NCI-H1105 (cell line): ENCODE data around the gene HACE1.
"Not testable (repeated sequence)": the region's sequence is repeated elsewhere in the genome, so short reads cannot be mapped to it uniquely, and the experiment has no call there.

Experiments
- DNase-seq: peaks from one replicate; lab custom pipeline; 2025; lab: John Stamatoyannopoulos, UW

HACE1 gene

DNA sequence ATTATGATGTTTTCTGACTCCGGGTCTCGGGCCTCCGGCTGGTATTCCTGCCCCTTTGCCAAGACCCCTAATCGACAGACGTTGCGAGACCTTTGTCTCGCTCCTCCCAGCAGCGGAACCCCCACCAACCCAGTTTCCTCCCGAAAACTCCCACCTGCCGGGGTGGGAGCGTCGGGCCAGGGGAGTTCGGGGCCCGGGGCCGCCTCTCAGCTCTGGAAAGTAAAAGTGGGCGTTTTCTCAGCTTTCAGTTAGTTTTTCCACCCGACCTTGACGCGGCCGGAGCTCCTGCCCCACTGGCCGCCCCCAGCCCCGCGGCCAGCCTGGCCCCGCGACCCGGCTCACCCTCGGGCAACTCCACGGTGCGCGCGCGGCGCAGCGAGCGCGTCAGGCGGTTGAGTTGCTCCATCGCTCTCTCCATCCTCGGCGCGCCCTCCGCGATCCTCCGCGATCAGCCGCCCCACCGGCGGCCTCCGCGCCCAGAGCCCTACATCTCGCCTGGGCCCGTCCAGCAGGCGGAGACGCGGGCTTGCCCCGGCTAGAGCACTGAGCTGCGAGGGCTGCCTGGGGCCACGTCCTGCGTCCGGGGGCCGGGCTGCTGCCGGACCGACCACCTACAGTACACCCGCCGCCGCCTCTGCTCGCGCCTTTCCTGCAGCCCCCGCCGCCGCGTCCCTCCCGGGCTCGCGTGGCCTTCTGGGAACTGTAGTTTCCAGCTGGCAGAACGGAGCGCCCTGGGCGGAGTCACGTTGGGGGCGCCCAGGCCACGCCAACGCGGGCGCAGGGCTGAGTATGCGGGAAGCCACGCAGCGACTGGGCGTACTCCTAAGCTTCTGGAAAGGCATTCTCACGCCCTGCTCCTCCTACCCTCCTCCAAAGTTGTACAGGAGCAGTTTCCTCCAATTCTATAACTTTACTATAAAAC, at the start of gene HACE1:
TSS of gene HACE1 (minus strand) at position 695 of the 922 bp plus-strand sequence. CDS start at position 418, 277 bp downstream.
- peak; percentile 94 for DNase-seq

GRCh38 chr6:104908888-104909525, 49.3 kb upstream of the HACE1 start:
- DNase-seq: no peak

GRCh38 chr6:104908031-104908887, 48.5 kb upstream of the HACE1 start:
- no peak for DNase-seq

GRCh38 chr6:104898893-104899292, 39.2 kb upstream of the HACE1 start:
- not testable (repeated sequence) for DNase-seq

GRCh38 chr6:104896914-104897313, 37.2 kb upstream of the HACE1 start:
- no peak for DNase-seq

DNA sequence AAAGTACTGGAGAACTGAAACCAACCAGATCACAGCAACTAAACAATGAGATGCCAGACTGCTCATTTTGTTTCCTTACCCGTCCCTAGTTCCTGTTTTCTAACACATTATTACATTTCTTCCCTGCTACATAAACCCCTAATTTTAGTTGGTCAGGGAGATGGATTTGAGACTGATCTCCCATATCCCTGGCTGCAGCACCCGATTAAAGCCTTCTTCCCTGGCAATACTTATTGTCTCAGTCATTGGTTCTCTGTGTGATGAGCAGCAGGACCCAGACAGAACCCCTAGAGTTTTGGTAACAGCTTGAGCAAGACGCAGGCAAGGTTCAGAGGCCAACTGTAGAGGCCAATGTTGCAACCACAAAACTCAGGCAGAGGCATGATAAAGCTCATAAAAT, 28.3 kb upstream of the HACE1 start:
- DNase-seq: no peak

- no peak for DNase-seq
Measured at GRCh38 chr6:104887350-104887749, 27.6 kb upstream of the HACE1 start.

GRCh38 chr6:104885518-104886043, 25.9 kb upstream of the HACE1 start:
- no peak for DNase-seq

- DNase-seq: peak; percentile 26
Measured at GRCh38 chr6:104884867-104885517, 25.3 kb upstream of the HACE1 start.

DNA sequence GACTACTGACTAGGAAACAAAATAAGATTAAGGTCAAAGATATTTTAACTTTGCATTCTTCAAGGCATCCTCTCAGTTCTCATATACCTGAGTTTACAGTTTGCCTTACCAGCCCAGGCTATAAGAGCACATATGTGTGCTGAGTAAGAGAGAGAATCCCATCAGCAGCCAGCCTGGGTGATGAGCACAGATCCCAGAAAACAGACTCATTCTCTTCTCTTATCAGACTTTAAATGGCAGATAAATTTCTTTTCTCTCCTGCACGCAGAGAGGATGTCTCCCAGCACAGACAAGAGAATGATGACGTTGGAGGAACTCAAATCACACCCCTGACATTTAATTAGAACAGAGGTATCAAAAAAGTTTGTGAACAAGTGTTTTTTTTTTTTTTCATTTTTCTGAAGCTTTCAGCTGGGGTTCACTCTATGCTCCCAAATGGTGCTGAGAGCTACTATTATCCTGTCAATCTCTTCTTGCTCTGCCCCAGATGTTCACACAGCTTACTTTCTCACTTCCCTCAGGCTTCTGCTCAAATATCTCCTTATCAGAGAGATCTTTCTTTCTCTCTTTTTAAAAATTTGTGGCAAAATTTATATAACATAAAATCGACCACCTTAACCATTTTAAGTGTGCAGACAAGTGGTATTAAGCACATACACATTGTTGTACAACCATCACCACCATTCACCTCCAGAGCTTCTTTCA, 22.4 kb upstream of the HACE1 start:
- DNase-seq: no peak

DNA sequence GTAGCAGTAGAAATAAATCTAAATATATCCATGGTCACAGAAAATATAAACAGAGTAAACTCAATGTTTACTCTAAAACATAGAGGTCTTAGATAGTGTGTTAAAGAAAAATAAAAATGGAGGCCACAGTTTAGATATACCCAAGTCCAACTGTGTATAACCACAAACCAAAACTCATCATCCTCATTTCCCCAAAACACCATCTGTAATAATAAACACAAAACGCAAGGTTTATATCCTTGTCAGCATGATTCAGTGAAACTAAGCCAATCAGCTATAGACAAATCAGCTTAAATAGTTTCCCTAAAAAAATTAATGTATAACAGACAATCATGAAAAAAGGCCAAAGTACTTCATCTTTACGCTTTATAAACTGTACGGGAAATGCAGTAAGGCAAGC, 2.7 kb upstream of the HACE1 start:
- DNase-seq: no peak

DNA sequence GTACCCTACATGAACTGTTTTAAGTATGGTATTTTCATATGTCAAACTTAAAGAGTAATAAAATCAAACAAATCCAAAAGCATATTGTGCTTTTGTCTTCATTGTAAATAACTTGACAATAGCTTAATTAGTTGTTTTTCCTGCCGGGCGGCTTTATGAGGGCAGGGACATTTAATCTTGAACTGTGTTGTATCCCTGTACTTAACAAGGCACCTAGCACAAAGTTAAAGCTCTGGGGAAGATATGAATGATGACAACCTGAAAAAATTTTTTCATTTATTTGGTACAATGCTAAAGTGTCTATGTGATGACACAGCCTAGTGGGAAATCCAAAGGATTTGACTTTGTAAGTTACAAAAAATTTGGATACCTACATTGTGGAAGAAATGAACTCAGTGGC, 502 bp upstream of the HACE1 start:
- no peak for DNase-seq

DNA sequence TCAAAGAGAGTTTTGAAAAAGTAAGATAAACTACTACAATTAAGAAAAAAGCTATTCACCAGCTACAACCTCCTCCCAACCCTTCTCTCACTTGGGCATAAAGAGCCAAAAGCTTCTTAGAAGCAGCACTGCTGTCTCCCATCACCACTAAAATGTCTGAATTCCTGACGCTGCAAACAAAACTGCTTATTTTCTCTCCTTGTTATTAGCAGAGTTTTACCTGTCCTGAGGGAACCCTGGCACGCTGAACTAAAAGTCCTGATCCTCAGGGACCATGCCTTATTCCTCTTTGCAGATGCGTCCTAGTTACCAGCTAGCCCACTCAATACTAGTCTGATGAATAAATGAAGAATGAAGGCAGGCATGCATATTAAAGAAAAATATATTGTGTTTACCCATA, 1.1 kb downstream of the HACE1 start:
- DNase-seq: no peak

- no peak for DNase-seq
Measured at GRCh38 chr6:104855507-104855906, 4.2 kb downstream of the HACE1 start.

DNA sequence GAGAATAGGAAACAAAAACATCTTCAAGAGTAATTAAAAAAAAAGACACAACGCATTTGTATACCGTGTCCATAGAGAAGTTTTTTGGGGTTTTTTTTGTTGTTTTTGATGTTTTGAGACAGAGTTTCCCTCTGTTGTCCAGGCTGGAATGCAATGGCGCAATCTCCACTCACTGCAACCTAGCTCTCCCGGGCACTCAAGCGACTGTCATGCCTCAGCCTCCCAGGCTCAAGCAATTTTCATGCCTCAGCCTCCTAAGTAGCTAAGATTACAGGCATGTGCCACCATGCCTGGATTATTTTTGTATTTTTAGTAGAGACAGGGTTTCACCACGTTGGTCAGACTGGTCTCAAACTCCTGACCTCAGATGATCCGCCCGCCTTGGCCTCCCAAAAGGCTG, 12.0 kb downstream of the HACE1 start:
- not testable (repeated sequence) for DNase-seq

DNA sequence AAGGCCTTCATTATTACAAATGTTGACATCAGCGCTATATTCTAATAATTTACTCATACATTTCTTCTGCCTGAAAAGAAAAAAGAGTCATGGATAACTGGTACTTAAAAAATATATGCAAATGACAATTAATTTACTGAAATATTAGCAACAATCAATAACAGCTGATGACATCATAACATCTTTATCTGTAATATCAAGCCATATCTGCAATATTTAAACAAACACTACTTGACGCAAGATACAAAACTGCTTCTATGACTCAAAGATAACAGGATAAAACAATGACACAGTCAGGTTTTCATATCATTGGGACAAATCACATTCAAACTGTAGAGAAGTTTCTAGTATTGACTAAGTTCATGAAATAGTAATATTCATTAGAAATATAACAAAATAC, 16.5 kb downstream of the HACE1 start:
- no peak for DNase-seq

DNA sequence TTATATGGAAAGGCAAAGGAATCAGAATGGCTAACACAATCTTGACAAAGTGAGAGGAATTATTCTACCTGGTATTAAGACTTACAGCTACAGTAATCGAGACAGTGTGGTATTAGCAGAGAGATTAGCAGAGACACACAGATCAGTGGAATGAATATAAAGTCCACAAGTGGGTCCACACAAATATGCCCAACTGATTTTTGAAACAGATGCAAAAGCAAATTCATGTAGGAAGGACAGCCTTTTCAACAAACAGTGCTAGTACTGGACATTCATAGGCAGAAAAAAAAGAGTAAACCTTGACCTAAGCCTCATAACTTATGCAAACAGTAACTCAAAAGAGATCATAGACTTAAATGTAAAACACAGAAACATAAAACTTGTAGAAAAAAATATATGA, 22.6 kb downstream of the HACE1 start:
- no peak for DNase-seq

- DNase-seq: not testable (repeated sequence)
Measured at GRCh38 chr6:104836479-104837020, 23.2 kb downstream of the HACE1 start.

- no peak for DNase-seq
Measured at GRCh38 chr6:104835782-104836181, 23.9 kb downstream of the HACE1 start.

- DNase-seq: no peak
Measured at GRCh38 chr6:104829183-104829958, 30.3 kb downstream of the HACE1 start.
